ENCODE data around the gene PLSCR4. TPM values are rescaled to one million over a fixed set of nuclear protein-coding genes. Genes with fewer than 3 reads are reported as not detected.

Gene PLSCR4
- total and polyA plus RNA-seq, 9 donors = 30.7 to 78.4 (median 50.9) TPM

- TF ChIP-seq EP300 (IDR thresholded peaks at IDR 0.05) (no peak), CTCF (IDR thresholded peaks at IDR 0.05) (no peak), POLR2A (IDR thresholded peaks at IDR 0.05) (no peak)
- peaks cover 7% of the 10 kb centered on the region for H3K4me1 ChIP-seq (ENCODE audit: insufficient read depth)
- no peak overlapping the region for H3K4me3 ChIP-seq
These were observed 23.9 kb upstream of the PLSCR4 start for GRCh38 chr3:146274833-146275232.

GRCh38 chr3:146273721-146274407, 23.0 kb upstream of the PLSCR4 start:
- no peak overlapping the region for H3K27ac ChIP-seq
- TF ChIP-seq EP300 (IDR thresholded peaks at IDR 0.05) (no peak), POLR2A (IDR thresholded peaks at IDR 0.05) (no peak), CTCF (IDR thresholded peaks at IDR 0.05) (no peak)
- 96% methylated on average over 6 of the region's 6 CpGs for WGBS, 3 donors
- H3K9me3 ChIP-seq = no peaks in the 10 kb centered on the region
- intact Hi-C loops (cut with DNase I) = no loop called here
- H3K36me3 ChIP-seq = no peaks in the 10 kb centered on the region
- no peaks in the 10 kb centered on the region for H3K27me3 ChIP-seq
- DNase-seq = no peak
- no peak overlapping the region for H3K4me3 ChIP-seq
- peaks cover 6% of the 10 kb centered on the region for H3K4me1 ChIP-seq (ENCODE audit: insufficient read depth)

More at GRCh38 chr3:146274833-146275232, 23.9 kb upstream of the PLSCR4 start:
- 3 to 4% (median 3%) methylated on average over 1 of the region's 1 CpG for WGBS, 3 donors
- Histone ChIP-seq H3K27me3 (no peaks in the 10 kb centered on the region), H3K9me3 (no peaks in the 10 kb centered on the region), H3K36me3 (no peaks in the 10 kb centered on the region), H3K27ac (no peak overlapping the region)
- intact Hi-C loops (cut with DNase I) = no loop called here
- DNase-seq = no peak

- no peaks in the 10 kb centered on the region for H3K9me3 ChIP-seq
- H3K27me3 ChIP-seq = no peaks in the 10 kb centered on the region
- TF ChIP-seq EP300 (IDR thresholded peaks at IDR 0.05) (no peak), POLR2A (IDR thresholded peaks at IDR 0.05) (no peak), CTCF (IDR thresholded peaks at IDR 0.05) (no peak)
- H3K27ac ChIP-seq = no peak overlapping the region
- intact Hi-C loops (cut with DNase I) = no loop called here
- no peaks in the 10 kb centered on the region for H3K36me3 ChIP-seq
- peaks cover 2% of the 10 kb centered on the region for H3K4me1 ChIP-seq (ENCODE audit: insufficient read depth)
- no peak for DNase-seq
- H3K4me3 ChIP-seq = no peak overlapping the region
These were observed 20.3 kb upstream of the PLSCR4 start for GRCh38 chr3:146271180-146271579.

- 81 to 95% (median 90%) methylated on average over 4 of the region's 4 CpGs for WGBS, 3 donors
These were observed 18.4 kb upstream of the PLSCR4 start for GRCh38 chr3:146269271-146269670.

More at GRCh38 chr3:146269271-146269670, 18.4 kb upstream of the PLSCR4 start:
- H3K27ac ChIP-seq = no peak overlapping the region
- intact Hi-C loops (cut with DNase I) = no loop called here
- H3K4me3 ChIP-seq = no peak overlapping the region
- no peak for DNase-seq
- H3K4me1 ChIP-seq (ENCODE audit: insufficient read depth) = peaks cover under 1% of the 10 kb centered on the region
- H3K9me3 ChIP-seq = no peaks in the 10 kb centered on the region
- H3K36me3 ChIP-seq = no peaks in the 10 kb centered on the region
- no peaks in the 10 kb centered on the region for H3K27me3 ChIP-seq
- no peak for TF ChIP-seq CTCF (IDR thresholded peaks at IDR 0.05)
- no peak for TF ChIP-seq EP300 (IDR thresholded peaks at IDR 0.05)
- TF ChIP-seq POLR2A (IDR thresholded peaks at IDR 0.05) = no peak
